Activated T-helper 1 cell treated with anti-CD3 and anti-CD28 coated beads, Interleukin-12 subunit alpha, Interleukin-12 subunit beta, Interleukin-2, Interleukin-4 antibody, amounts not matched to agents 30 ng/mL and 10 ng/mL and 1 ng/mL, durations not matched to agents 14 hours and 24 hours and 36 hours (primary cell): ENCODE measurements around the gene DAPK3. TPM values are rescaled to one million over a fixed set of nuclear protein-coding genes. Genes with fewer than 3 reads are reported as not detected.
A peak's percentile ranks its signal among the peaks of the same experiment; 100 is the strongest.

Experiments used
- DNase-seq: peaks from one replicate; pipeline ENCODE4 v3.0.0; 2021; ENCODE audit warnings: low spot score
- H3K27ac Mint-ChIP-seq: one replicate; pipeline ENCODE4 v1.8.0; 2021; ENCODE audit warnings: mild to moderate bottlenecking, mixed read lengths
- H3K27me3 Mint-ChIP-seq: one replicate; pipeline ENCODE4 v1.8.0; 2022; ENCODE audit warnings: mild to moderate bottlenecking, moderate library complexity, mixed read lengths; ENCODE audit not compliant: insufficient read depth
- H3K36me3 Mint-ChIP-seq: one replicate; pipeline ENCODE4 v1.8.0; 2021; ENCODE audit warnings: low read depth, mixed read lengths
- H3K4me1 Mint-ChIP-seq: one replicate; pipeline ENCODE4 v1.8.0; 2021; ENCODE audit warnings: low read depth, mixed read lengths
- H3K4me3 Mint-ChIP-seq: one replicate; pipeline ENCODE4 v1.8.0; 2021; ENCODE audit warnings: mild to moderate bottlenecking, moderate library complexity, mixed read lengths
- H3K9me3 Mint-ChIP-seq: one replicate; pipeline ENCODE4 v1.8.0; 2021; ENCODE audit warnings: mixed read lengths
- intact Hi-C: fragments of 100-400 bp; cut with micrococcal nuclease; formaldehyde crosslinking; loops from one replicate; pipeline ENCODE4 v1.15.1; 2024
- total RNA-seq: library from RNA; stranded (reverse); gene quantifications from 2 replicates; pipeline ENCODE4 v1.2.3, GENCODE V29; 2022

DAPK3 gene
- total RNA-seq, 1 donor from 2014 or later, result 47.3 TPM

- intact Hi-C loops, result no loop called here
- no peak overlapping the region for H3K27ac Mint-ChIP-seq
- H3K4me3 Mint-ChIP-seq, result no peak overlapping the region
- no peaks in the 10 kb centered on the region for H3K27me3 Mint-ChIP-seq
- no peak for DNase-seq
- no peaks in the 10 kb centered on the region for H3K9me3 Mint-ChIP-seq
- peaks cover 61% of the 10 kb centered on the region for H3K36me3 Mint-ChIP-seq
- peaks cover 28% of the 10 kb centered on the region for H3K4me1 Mint-ChIP-seq
Observed at GRCh38 chr19:3980353-3981251, 9.7 kb upstream of the DAPK3 start.

- peaks cover 25% of the 10 kb centered on the region for H3K4me1 Mint-ChIP-seq
- H3K9me3 Mint-ChIP-seq, result no peaks in the 10 kb centered on the region
- intact Hi-C loops, result no loop called here
- DNase-seq, result no peak
- H3K36me3 Mint-ChIP-seq, result peaks cover 61% of the 10 kb centered on the region
- H3K4me3 Mint-ChIP-seq, result no peak overlapping the region
- no peak overlapping the region for H3K27ac Mint-ChIP-seq
- H3K27me3 Mint-ChIP-seq, result no peaks in the 10 kb centered on the region
Observed at GRCh38 chr19:3979674-3980352, 8.9 kb upstream of the DAPK3 start.

- peaks cover 55% of the 10 kb centered on the region for H3K36me3 Mint-ChIP-seq
- H3K4me3 Mint-ChIP-seq, result peak overlapping the region; percentile 7
- no peaks in the 10 kb centered on the region for H3K27me3 Mint-ChIP-seq
- no peak overlapping the region for H3K27ac Mint-ChIP-seq
- H3K9me3 Mint-ChIP-seq, result no peaks in the 10 kb centered on the region
- no peak for DNase-seq
- intact Hi-C loops, result no loop called here
- peaks cover 23% of the 10 kb centered on the region for H3K4me1 Mint-ChIP-seq
Observed at GRCh38 chr19:3979289-3979673, 8.4 kb upstream of the DAPK3 start.

DNA sequence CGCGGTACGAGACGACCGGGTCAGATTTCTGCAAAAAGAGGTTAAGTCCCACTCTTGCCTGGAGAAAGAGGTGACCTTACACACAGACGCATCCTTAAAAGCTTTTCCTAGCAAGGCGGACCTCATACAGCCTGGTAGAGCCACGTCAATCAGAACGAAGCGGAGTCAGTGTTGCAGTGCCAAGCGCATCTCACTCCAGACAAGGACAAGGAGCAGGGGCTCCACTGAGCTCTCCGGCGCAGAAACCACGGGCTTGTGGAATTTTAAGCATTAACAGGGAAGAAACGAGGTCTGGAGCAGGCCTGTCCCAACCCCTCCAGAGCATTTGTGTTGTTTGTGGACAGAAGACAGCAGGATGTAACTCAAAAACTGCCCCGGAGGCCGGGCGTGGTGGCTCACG, 7.2 kb upstream of the DAPK3 start:
- no peak for DNase-seq
- Mint-ChIP-seq H3K27ac (no peak overlapping the region), H3K36me3 (peaks cover 44% of the 10 kb centered on the region), H3K4me3 (no peak overlapping the region), H3K4me1 (peaks cover 12% of the 10 kb centered on the region), H3K27me3 (no peaks in the 10 kb centered on the region), H3K9me3 (no peaks in the 10 kb centered on the region)
- intact Hi-C loops, result no loop called here

DNA sequence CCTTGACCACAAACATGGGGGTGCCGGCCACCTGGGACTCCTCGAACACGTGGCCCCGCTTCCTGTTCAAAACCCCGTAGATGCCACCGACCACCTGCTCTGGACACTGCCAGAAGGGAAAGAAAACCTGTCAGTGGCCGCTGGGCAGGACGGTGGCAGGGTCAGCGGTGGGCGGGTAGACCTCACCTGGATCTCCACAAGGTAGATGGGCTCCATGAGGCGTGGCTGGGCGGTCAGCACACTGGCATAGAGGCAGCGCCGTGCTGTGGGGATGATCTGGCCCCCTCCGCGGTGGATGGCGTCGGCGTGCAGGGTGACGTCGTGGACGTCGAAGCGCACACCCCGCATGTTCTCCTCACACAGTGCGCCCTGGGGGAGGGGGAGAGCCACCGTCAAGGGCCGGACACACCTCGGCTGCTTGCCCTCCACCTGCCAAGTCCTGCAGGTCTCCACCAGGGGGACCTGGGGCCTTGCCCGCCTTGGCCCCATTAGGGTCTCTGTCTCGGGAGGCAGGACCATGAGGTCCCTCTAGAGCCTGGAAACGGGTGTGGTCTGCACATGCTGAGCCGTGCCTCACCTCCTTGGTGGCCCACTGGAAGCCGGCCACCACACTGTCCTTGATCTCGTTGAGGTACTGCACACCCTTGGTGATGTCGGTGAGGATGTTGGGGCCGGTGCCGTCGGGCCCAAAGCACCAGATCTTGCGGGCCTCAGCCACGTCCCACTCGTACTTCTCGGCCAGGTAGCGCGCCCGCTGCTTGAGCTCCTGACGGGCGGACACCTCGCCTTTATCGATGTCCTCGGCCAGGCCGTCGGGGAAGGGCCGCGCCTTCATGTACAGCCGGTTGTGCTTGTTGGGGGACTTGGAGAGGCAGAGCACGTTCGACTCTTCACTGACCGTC, 6.6 kb upstream of the DAPK3 start:
- H3K27ac Mint-ChIP-seq, result no peak overlapping the region
- DNase-seq, result no peak
- peaks cover 6% of the 10 kb centered on the region for H3K4me1 Mint-ChIP-seq
- intact Hi-C loops, result no loop called here
- H3K27me3 Mint-ChIP-seq, result no peaks in the 10 kb centered on the region
- H3K4me3 Mint-ChIP-seq, result no peak overlapping the region
- peaks cover 37% of the 10 kb centered on the region for H3K36me3 Mint-ChIP-seq
- H3K9me3 Mint-ChIP-seq, result no peaks in the 10 kb centered on the region

DNA sequence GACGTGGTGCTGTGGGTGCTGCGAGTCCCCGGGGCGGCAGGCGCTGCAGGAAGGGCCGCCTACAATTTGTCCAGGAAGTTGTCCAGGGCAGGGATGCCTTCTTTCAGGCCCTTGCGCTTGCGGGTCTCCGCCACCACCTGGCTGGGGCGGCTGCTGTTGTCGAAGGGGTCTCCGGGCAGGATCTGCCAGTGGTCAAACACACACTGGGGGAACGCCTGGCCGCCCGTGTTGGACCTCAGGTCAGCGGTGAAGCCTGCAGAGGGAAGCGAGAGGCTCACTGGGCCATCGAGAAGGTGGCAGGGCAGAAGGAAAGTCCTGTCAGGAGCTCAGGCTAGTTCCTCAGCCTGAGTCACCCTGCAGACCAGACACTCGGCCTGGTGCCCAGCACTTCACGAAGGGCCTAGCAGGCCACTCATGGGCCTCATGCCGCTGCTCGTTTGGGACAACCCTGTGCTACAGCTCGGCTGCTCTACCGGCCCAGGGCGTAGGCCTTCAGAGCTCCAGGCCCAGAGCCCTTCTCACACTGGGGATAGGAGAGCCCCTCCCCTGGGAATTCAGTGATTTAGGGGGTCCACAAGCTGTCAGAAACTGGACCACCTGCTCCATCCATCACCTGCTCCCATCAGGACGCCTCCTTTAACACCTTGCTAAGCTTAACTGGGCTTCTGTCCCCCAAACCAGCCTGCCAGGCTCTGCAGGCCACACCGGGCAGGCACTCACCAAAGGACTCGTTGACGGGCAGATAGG, 5.8 kb upstream of the DAPK3 start:
- Mint-ChIP-seq H3K27ac (no peak overlapping the region), H3K4me1 (peaks cover 5% of the 10 kb centered on the region), H3K4me3 (no peak overlapping the region), H3K27me3 (no peaks in the 10 kb centered on the region), H3K36me3 (peaks cover 33% of the 10 kb centered on the region), H3K9me3 (no peaks in the 10 kb centered on the region)
- intact Hi-C loops, result no loop called here
- no peak for DNase-seq

GRCh38 chr19:3975637-3976087, 4.8 kb upstream of the DAPK3 start:
- H3K27ac Mint-ChIP-seq, result peak overlapping the region; percentile 44
- no peaks in the 10 kb centered on the region for H3K9me3 Mint-ChIP-seq
- intact Hi-C loops, result no loop called here
- H3K4me1 Mint-ChIP-seq, result peaks cover 9% of the 10 kb centered on the region
- no peak overlapping the region for H3K4me3 Mint-ChIP-seq
- DNase-seq, result no peak
- no peaks in the 10 kb centered on the region for H3K27me3 Mint-ChIP-seq
- H3K36me3 Mint-ChIP-seq, result peaks cover 30% of the 10 kb centered on the region

- Mint-ChIP-seq H3K4me1 (peaks cover 14% of the 10 kb centered on the region), H3K9me3 (no peaks in the 10 kb centered on the region), H3K36me3 (peaks cover 30% of the 10 kb centered on the region), H3K27ac (no peak overlapping the region), H3K4me3 (no peak overlapping the region), H3K27me3 (no peaks in the 10 kb centered on the region)
- intact Hi-C loops, result no loop called here
- no peak for DNase-seq
Observed at GRCh38 chr19:3975144-3975543, 4.2 kb upstream of the DAPK3 start.

DNA sequence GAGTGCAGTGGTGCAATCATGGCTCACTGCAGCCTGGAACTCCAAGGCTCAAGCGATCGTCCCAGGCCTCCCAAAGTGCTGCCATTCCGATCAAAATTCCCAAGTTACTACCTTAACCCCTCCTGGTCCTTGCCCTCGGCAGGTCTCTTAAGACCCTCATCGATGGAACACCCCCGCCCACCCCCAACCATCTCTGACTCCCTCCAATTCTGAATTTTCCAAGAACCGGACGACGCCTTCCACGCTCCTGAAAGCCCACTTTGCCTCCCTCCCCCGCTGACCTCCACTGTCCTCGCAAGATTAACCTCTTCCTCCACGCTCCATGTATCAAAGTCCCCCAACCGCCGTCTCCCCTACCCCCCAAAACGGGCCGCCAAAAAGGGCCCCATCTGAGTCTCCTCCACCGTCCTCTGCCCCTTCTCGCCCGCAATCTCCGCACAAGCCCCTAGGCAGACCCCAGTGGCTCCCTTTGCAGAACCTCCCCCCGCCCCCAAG, 539 bp downstream of the DAPK3 start:
- Mint-ChIP-seq H3K36me3 (peaks cover 11% of the 10 kb centered on the region), H3K4me3 (peak overlapping the region; percentile 91), H3K27me3 (no peaks in the 10 kb centered on the region), H3K9me3 (no peaks in the 10 kb centered on the region), H3K27ac (peak overlapping the region; percentile 77), H3K4me1 (peaks cover 25% of the 10 kb centered on the region)
- DNase-seq, result no peak
- intact Hi-C loops, result loop anchor here (5.0 kb wide), 2 partner anchors 208 to 343 kb away; partner anchors contain the start of genes APBA3, CACTIN and MRPL54

DNA sequence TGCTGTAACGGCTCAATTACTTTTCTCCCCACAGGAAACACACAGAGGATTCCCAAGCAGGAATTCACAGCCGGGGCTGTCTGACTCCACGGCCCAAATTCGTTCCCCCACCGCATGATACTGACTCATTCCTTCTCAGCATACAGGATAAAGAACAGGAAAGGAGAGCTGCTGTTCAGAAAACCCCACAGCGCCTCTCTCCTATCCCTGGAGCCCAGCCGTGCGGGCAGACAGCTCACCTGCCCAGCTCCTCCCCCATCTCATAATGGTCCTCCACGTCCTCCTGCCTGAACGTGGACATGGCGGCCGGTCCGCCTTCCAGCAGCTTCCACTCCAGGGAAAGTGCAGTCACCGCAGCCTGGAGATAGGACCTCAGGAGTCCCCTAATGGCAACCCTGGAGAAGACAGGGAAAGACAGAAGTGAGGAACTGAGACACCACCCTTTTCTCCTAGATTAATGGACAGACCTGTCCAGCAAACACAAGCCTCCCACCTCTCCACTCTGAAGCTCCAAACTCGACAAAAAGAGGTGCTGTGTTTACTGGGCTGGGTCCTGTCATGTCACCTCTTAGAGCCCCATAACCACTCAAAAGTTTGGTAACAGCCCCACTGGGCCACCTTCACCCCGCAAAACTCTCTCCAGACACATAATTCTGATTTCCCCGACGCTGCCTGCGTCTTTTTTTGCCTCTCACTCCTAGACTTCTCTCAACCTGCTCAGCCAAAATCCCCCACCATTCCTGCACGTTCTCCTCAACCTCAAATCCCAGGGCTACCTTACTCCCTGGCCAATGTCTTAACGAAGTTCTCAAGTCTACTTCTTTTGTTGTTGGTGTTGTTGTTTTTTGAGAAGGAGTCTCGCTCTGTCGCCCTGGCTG, 1.2 kb downstream of the DAPK3 start:
- Mint-ChIP-seq H3K36me3 (peaks cover 13% of the 10 kb centered on the region), H3K4me3 (peak overlapping the region; percentile 91), H3K27ac (peak overlapping the region; percentile 77), H3K27me3 (no peaks in the 10 kb centered on the region), H3K4me1 (peaks cover 25% of the 10 kb centered on the region), H3K9me3 (no peaks in the 10 kb centered on the region)
- DNase-seq, result no peak
- intact Hi-C loops, result loop anchor here (5.0 kb wide), 2 partner anchors 207 to 342 kb away; partner anchors contain the start of genes APBA3, CACTIN and MRPL54
